OCI-LY3 (cell line): Measurements from ENCODE around the gene LGALS3.

ENCODE experiments used
- H2AFZ ChIP-seq: fragments of 200-600, 300-600 bp; shearing (Covaris generic); 2 replicates; pipeline ENCODE4 v1.6.0; 2014; ENCODE audit warnings: antibody characterized with exemption, low read depth, low read length
- H3K27ac ChIP-seq: fragments of 200-600, 300-600 bp; sonication (generic); 2 replicates; pipeline ENCODE4 v1.5.1; 2014; ENCODE audit warnings: mild to moderate bottlenecking, low read length, moderate library complexity, mixed read lengths
- H3K27me3 ChIP-seq: fragments of 200-600, 300-600 bp; sonication (generic); 2 replicates; pipeline ENCODE4 v1.6.1; 2014; ENCODE audit warnings: low read depth, low read length, mixed read lengths
- H3K36me3 ChIP-seq: fragments of 200-600, 300-600 bp; sonication (generic); replicated peaks from 2 replicates; pipeline ENCODE3; 2014; ENCODE audit warnings: low read depth, low read length, mixed read lengths
- H3K4me1 ChIP-seq: fragments of 300-600, 200-600 bp; sonication (generic); 2 replicates; pipeline ENCODE4 v1.6.1; 2014; ENCODE audit warnings: low read length, mixed read lengths
- H3K4me2 ChIP-seq: fragments of 200-600, 300-600 bp; sonication (generic); 2 replicates; pipeline ENCODE4 v1.6.1; 2014; ENCODE audit warnings: low read length, mixed read lengths
- H3K4me3 ChIP-seq: fragments of 300-600, 200-600 bp; sonication (generic); 2 replicates; pipeline ENCODE4 v1.5.1; 2014; ENCODE audit warnings: antibody characterized with exemption, mild to moderate bottlenecking, low read length, moderate library complexity
- H3K79me2 ChIP-seq: fragments of 300-600, 200-600 bp; shearing (Covaris generic); 2 replicates; pipeline ENCODE4 v1.6.1; 2014; ENCODE audit warnings: mild to moderate bottlenecking, low read length, mixed read lengths
- H3K9ac ChIP-seq: fragments of 300-600, 200-600 bp; shearing (Covaris generic); 2 replicates; pipeline ENCODE4 v1.6.0; 2014; ENCODE audit warnings: mild to moderate bottlenecking, low read length, moderate library complexity
- H3K9me3 ChIP-seq: fragments of 200-600, 300-600 bp; shearing (Covaris generic); 2 replicates; pipeline ENCODE4 v1.6.1; 2014; ENCODE audit warnings: low read length, mixed read lengths; ENCODE audit not compliant: insufficient read depth
- H4K20me1 ChIP-seq: fragments of 200-600, 300-600 bp; sonication (generic); 2 replicates; pipeline ENCODE4 v1.6.1; 2016; ENCODE audit warnings: low read length, mixed read lengths; ENCODE audit not compliant: insufficient read depth
- CTCF ChIP-seq: fragments of 200-600, 300-600 bp; sonication (generic); IDR thresholded peaks from 2 replicates; pipeline ENCODE4 v1.5.1; 2014; ENCODE audit warnings: antibody characterized with exemption, low read length, low read depth
- EZH2phosphoT487 ChIP-seq: fragments of 200-600 bp; shearing (Covaris generic); IDR thresholded peaks from 2 replicates; pipeline ENCODE4 v1.6.1; 2018; ENCODE audit warnings: antibody characterized with exemption, mixed run types, low read depth

The LGALS3 gene

GRCh38 chr14:55192054-55192621, 63.1 kb downstream of the LGALS3 start:
- H3K9ac ChIP-seq, result peak overlapping the region; percentile 61
- H4K20me1 ChIP-seq, result 0 out of 2 replicates have a peak, but pooled peaks cover 4% of the 10 kb centered on the region
- TF ChIP-seq EZH2phosphoT487 (no peak), CTCF (no peak)
- peak overlapping the region; percentile 89 for H3K4me3 ChIP-seq
- H3K4me2 ChIP-seq, result peak overlapping the region; percentile 82
- H3K27me3 ChIP-seq, result no peaks in the 10 kb centered on the region
- no peaks in the 10 kb centered on the region for H3K9me3 ChIP-seq
- H3K4me1 ChIP-seq, result peaks cover 14% of the 10 kb centered on the region
- no peak overlapping the region for H3K27ac ChIP-seq
- peak overlapping the region; percentile 90 for H2AFZ ChIP-seq
- peaks cover 15% of the 10 kb centered on the region for H3K36me3 ChIP-seq
- peaks cover 38% of the 10 kb centered on the region for H3K79me2 ChIP-seq

DNA sequence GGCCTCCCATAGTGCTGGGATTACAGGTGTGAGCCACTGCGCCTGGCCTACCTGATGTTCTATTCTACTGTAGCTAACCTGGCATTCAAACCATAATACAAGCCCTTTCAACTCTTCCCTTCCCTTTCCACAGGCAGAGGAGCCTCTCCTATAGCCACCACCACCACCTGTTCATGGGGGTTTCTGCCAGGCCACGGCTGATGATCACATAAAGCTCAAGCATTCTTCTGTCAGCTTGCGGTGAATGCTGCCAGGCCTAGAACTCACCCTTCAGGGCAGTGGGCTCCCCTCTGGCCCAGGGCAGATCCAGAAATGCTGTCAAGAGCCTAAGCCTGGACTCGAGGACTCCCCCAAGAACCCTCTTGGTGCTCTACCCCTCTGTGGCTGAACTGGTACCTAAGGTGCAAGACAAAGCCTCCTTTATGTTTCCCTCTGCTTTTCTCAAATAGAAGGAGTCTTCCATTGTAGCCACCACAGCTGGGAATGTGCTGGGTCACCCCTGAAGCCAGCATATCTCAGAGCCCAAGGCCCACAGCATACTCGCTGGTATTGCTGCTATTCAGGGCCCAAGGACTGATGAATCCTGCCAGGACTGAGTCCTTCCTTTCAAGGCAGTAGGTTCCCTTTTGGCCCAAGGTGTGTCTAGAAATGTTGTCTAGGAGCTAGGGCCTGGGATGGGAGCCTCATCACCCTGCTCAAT, 65.8 kb downstream of the LGALS3 start:
- H3K36me3 ChIP-seq, result no peaks in the 10 kb centered on the region
- H3K4me1 ChIP-seq, result peaks cover 13% of the 10 kb centered on the region
- H3K4me2 ChIP-seq, result no peak overlapping the region
- H4K20me1 ChIP-seq, result no peaks in the 10 kb centered on the region
- H2AFZ ChIP-seq, result no peak overlapping the region
- H3K9ac ChIP-seq, result no peak overlapping the region
- peaks cover 16% of the 10 kb centered on the region for H3K79me2 ChIP-seq
- no peaks in the 10 kb centered on the region for H3K9me3 ChIP-seq
- H3K27me3 ChIP-seq, result no peaks in the 10 kb centered on the region
- H3K4me3 ChIP-seq, result no peak overlapping the region
- H3K27ac ChIP-seq, result no peak overlapping the region
- TF ChIP-seq EZH2phosphoT487 (no peak), CTCF (no peak)
